Smooth muscle cell (in vitro differentiated cells): ENCODE results near the gene EXOG. TPM values are rescaled to one million over a fixed set of nuclear protein-coding genes. Genes with fewer than 3 reads are reported as not detected.

Experiments used
- DNase-seq: peaks from one replicate; lab custom pipeline; 2025; ENCODE audit not compliant: unreplicated experiment; lab: John Stamatoyannopoulos, UW
- H2AFZ ChIP-seq: fragments of 200-600 bp; sonication (generic); 2 replicates; pipeline ENCODE4 v1.6.0; 2016; ENCODE audit warnings: antibody characterized with exemption, low read depth, mild to moderate bottlenecking
- H3F3A ChIP-seq: fragments of 200-600 bp; sonication (generic); 2 replicates; pipeline ENCODE4 v1.6.0; 2017; ENCODE audit warnings: antibody characterized with exemption, low read depth
- H3K27ac ChIP-seq: fragments of 200-600 bp; sonication (generic); 2 replicates; pipeline ENCODE4 v1.5.1; 2016; ENCODE audit warnings: low read depth, mild to moderate bottlenecking
- H3K27me3 ChIP-seq: fragments of 200-600 bp; sonication (generic); 2 replicates; pipeline ENCODE4 v1.6.1; 2016; ENCODE audit warnings: low read depth, mild to moderate bottlenecking
- H3K36me3 ChIP-seq: fragments of 200-600 bp; sonication (generic); 2 replicates; pipeline ENCODE4 v1.5.1; 2016; ENCODE audit warnings: low read depth
- H3K4me1 ChIP-seq: fragments of 200-600 bp; sonication (generic); 2 replicates; pipeline ENCODE4 v1.5.1; 2016; ENCODE audit warnings: low read depth
- H3K4me2 ChIP-seq: fragments of 200-600 bp; sonication (generic); 2 replicates; pipeline ENCODE4 v1.6.0; 2016; ENCODE audit warnings: mild to moderate bottlenecking
- H3K4me3 ChIP-seq: fragments of 200-600 bp; sonication (generic); 2 replicates; pipeline ENCODE4 v1.5.1; 2016; ENCODE audit warnings: mild to moderate bottlenecking
- H3K79me2 ChIP-seq: fragments of 200-600 bp; sonication (generic); 2 replicates; pipeline ENCODE4 v1.6.0; 2016; ENCODE audit warnings: low read depth, mild to moderate bottlenecking
- H3K9ac ChIP-seq: fragments of 200-600 bp; sonication (generic); 2 replicates; pipeline ENCODE4 v1.6.0; 2016; ENCODE audit warnings: low read depth
- H3K9me3 ChIP-seq: fragments of 200-600 bp; sonication (generic); replicated peaks from 2 replicates; pipeline ENCODE4 v1.5.1; 2016; ENCODE audit warnings: low read depth
- H4K20me1 ChIP-seq: fragments of 200-600 bp; sonication (generic); 2 replicates; pipeline ENCODE4 v1.6.0; 2016; ENCODE audit warnings: low read depth
- CTCF ChIP-seq: fragments of 200-600 bp; sonication (generic); IDR thresholded peaks from 2 replicates; pipeline ENCODE4 v1.5.1; 2017; ENCODE audit warnings: borderline replicate concordance, mild to moderate bottlenecking, antibody characterized with exemption; ENCODE audit not compliant: insufficient read depth, poor library complexity, severe bottlenecking
- WGBS: methylation state at CpG from one replicate; pipeline ENCODE4 v1.1.7; 2016; ENCODE audit warnings: low lambda C conversion rate; 5-methylcytosine and 5-hydroxymethylcytosine counted together
- polyA plus RNA-seq: library from polyadenylated mRNA; unstranded; fragments of >200 nt; fragmentation: Nextera tagmentation; extraction: Ambion mirVana; gene quantifications from 2 replicates; pipeline ENCODE4 v1.2.1, GENCODE V29; 2016
- total RNA-seq: library from RNA; depleted of rRNA; stranded (reverse); fragments of >200 nt; gene quantifications from 2 replicates; pipeline ENCODE4 v1.2.3, GENCODE V29; 2014

EXOG gene
- total and polyA plus RNA-seq, 2 experiments from 2014 or later: 3.9 to 5.2 TPM

- DNase-seq: no peak
- Histone ChIP-seq H3K9me3 (no peaks in the 10 kb centered on the region), H2AFZ (no peak overlapping the region), H3K27me3 (no peaks in the 10 kb centered on the region), H3K9ac (no peak overlapping the region), H3K4me1 (peaks cover 10% of the 10 kb centered on the region), H3K4me2 (no peak overlapping the region), H3F3A (peaks cover 1% of the 10 kb centered on the region), H3K4me3 (no peak overlapping the region), H3K36me3 (peaks cover 3% of the 10 kb centered on the region), H4K20me1 (no peaks in the 10 kb centered on the region), H3K79me2 (no peaks in the 10 kb centered on the region), H3K27ac (no peak overlapping the region)
- no peak for TF ChIP-seq CTCF
- 89% methylated on average over 2 of the region's 2 CpGs for WGBS
These were observed 4.7 kb downstream of the EXOG start for GRCh38 chr3:38500688-38501417.

GRCh38 chr3:38507120-38507519 is 11.0 kb downstream of the EXOG start:
- Histone ChIP-seq H2AFZ (no peak overlapping the region), H3K27me3 (no peaks in the 10 kb centered on the region), H3K36me3 (peaks cover 12% of the 10 kb centered on the region), H3K9me3 (no peaks in the 10 kb centered on the region), H3K4me3 (no peak overlapping the region), H3K27ac (no peak overlapping the region), H3K9ac (no peak overlapping the region), H3K4me2 (no peak overlapping the region), H3K4me1 (no peaks in the 10 kb centered on the region), H3K79me2 (no peaks in the 10 kb centered on the region), H4K20me1 (no peaks in the 10 kb centered on the region), H3F3A (no peaks in the 10 kb centered on the region)
- TF ChIP-seq CTCF: no peak
- DNase-seq: no peak
- WGBS: 96% methylated on average over 2 of the region's 2 CpGs

- no peak for DNase-seq
- 100% methylated on average over 2 of the region's 2 CpGs for WGBS
- H3K4me2 ChIP-seq: no peak overlapping the region
- no peaks in the 10 kb centered on the region for H3K27me3 ChIP-seq
- no peak overlapping the region for H3K9ac ChIP-seq
- H3K27ac ChIP-seq: no peak overlapping the region
- H4K20me1 ChIP-seq: no peaks in the 10 kb centered on the region
- no peak overlapping the region for H3K4me3 ChIP-seq
- H3K4me1 ChIP-seq: no peaks in the 10 kb centered on the region
- H3K79me2 ChIP-seq: no peaks in the 10 kb centered on the region
- TF ChIP-seq CTCF: no peak
- H3F3A ChIP-seq: no peaks in the 10 kb centered on the region
- H3K36me3 ChIP-seq: peaks cover 12% of the 10 kb centered on the region
- no peaks in the 10 kb centered on the region for H3K9me3 ChIP-seq
- no peak overlapping the region for H2AFZ ChIP-seq
These were observed 13.6 kb downstream of the EXOG start for GRCh38 chr3:38509732-38510131.

- Histone ChIP-seq H3K27me3 (no peaks in the 10 kb centered on the region), H2AFZ (no peak overlapping the region), H3K9me3 (no peaks in the 10 kb centered on the region), H3K4me3 (no peak overlapping the region), H3K4me1 (no peaks in the 10 kb centered on the region), H3K36me3 (peaks cover 12% of the 10 kb centered on the region), H3K4me2 (no peak overlapping the region), H3K9ac (no peak overlapping the region), H3K27ac (no peak overlapping the region), H3K79me2 (no peaks in the 10 kb centered on the region), H3F3A (no peaks in the 10 kb centered on the region), H4K20me1 (no peaks in the 10 kb centered on the region)
- DNase-seq: no peak
- TF ChIP-seq CTCF: no peak
These were observed 14.5 kb downstream of the EXOG start for GRCh38 chr3:38510631-38511030.
